Esophagus squamous epithelium (tissue), 5 donors: ENCODE data around the gene P2RX2. TPM values are rescaled to one million over a fixed set of nuclear protein-coding genes. Genes with fewer than 3 reads are reported as not detected.
A peak's percentile ranks its signal among the peaks of the same experiment; 100 is the strongest.

Experiments
- DNase-seq: peaks from one replicate; lab custom pipeline; 2025; lab: John Stamatoyannopoulos, UW
- H3K27ac ChIP-seq, 4 donors: fragments of 200-600 bp; sonication (generic); one replicate each; pipeline ENCODE4 v1.5.1; 2016 to 2019; ENCODE audit warnings: mild to moderate bottlenecking in 1 of 4
- H3K27me3 ChIP-seq, 4 donors: fragments of 200-600 bp; sonication (generic); 1 replicate in 3 of 4; 2 replicates in 1 of 4; pipeline versions ENCODE4 v1.5.1 to v1.6.0; 2017 to 2021; ENCODE audit warnings: antibody characterized with exemption in 1 of 4
- H3K36me3 ChIP-seq, 3 donors: fragments of 200-600 bp; sonication (generic); one replicate each; pipeline ENCODE4 v1.5.1; 2016 to 2019
- H3K4me1 ChIP-seq, 3 donors: fragments of 200-600 bp; sonication (generic); one replicate each; pipeline ENCODE4 v1.5.1; 2017 to 2019
- H3K4me3 ChIP-seq, 4 donors: fragments of 200-600 bp; sonication (generic); 1 replicate in 3 of 4; 2 replicates in 1 of 4; pipeline ENCODE4 v1.5.1; 2016 to 2019; ENCODE audit warnings: mild to moderate bottlenecking in 2 of 4, moderate library complexity in 1 of 4
- H3K9me3 ChIP-seq, 3 donors: fragments of 200-600 bp; sonication (generic); one replicate each; pipeline ENCODE4 v1.5.1; 2016 to 2019
- CTCF ChIP-seq, 6 experiments: fragments of 450-650 bp in 4 of 6; fragments of 200-600 bp in 2 of 6; sonication (generic) in 2 of 6; IDR thresholded peaks; one replicate each; pipeline ENCODE4 v1.5.1; 2016 to 2019; ENCODE audit warnings: antibody characterized with exemption in 6 of 6, mild to moderate bottlenecking in 4 of 6, moderate library complexity in 4 of 6
- POLR2A ChIP-seq, 4 donors: fragments of 450-650 bp; IDR thresholded peaks; one replicate each; pipeline ENCODE4 v1.6.1; 2017; ENCODE audit warnings: antibody characterized with exemption in 4 of 4, mild to moderate bottlenecking in 4 of 4, moderate library complexity in 3 of 4
- WGBS, 2 donors: methylation state at CpG; one replicate each; pipeline ENCODE4 v1.1.5; 2018; 5-methylcytosine and 5-hydroxymethylcytosine counted together
- intact Hi-C: fragments of 100-400 bp; cut with DNase I; formaldehyde crosslinking; loops from one replicate; pipeline ENCODE4 v1.15.0; 2022
- total RNA-seq, 4 donors: library from RNA; depleted of rRNA; stranded (reverse); fragments of >200 nt; gene quantifications; one replicate each; pipeline ENCODE4 v1.1.0, GENCODE V29; 2016
- donor health status: DM: yes; HTN: yes; CAD: no.

Gene P2RX2
- total RNA-seq, 4 donors from 2014 or later, result 0.35 to 8.0 TPM; not detected in 2

- Histone ChIP-seq H3K4me1 (peaks cover 4 to 11% (median 5%) of the 10 kb centered on the region in 3 donors), H3K36me3 (no peaks in the 10 kb centered on the region), H3K4me3 (no peak overlapping the region), H3K9me3 (no peaks in the 10 kb centered on the region), H3K27me3 (peaks cover 0 to 37% (median 0%) of the 10 kb centered on the region in 4 donors), H3K27ac (no peak overlapping the region)
- intact Hi-C loops, result no loop called here
- no peak for TF ChIP-seq CTCF (IDR thresholded peaks at IDR 0.05)
- TF ChIP-seq POLR2A (IDR thresholded peaks at IDR 0.05), result no peak
- 79 to 91% methylated on average over 21 to 24 of the region's 45 CpGs for WGBS, 2 donors
- DNase-seq, result no peak
Observed at GRCh38 chr12:132591107-132591935, 27.3 kb upstream of the P2RX2 start.

GRCh38 chr12:132592282-132592970 is 26.1 kb upstream of the P2RX2 start:
- Histone ChIP-seq H3K27me3 (peaks cover 0 to 38% (median 0%) of the 10 kb centered on the region in 4 donors), H3K4me3 (no peak overlapping the region), H3K27ac (no peak overlapping the region), H3K4me1 (peaks cover 4 to 13% (median 5%) of the 10 kb centered on the region in 3 donors), H3K36me3 (no peaks in the 10 kb centered on the region), H3K9me3 (no peaks in the 10 kb centered on the region)
- 84 to 85% methylated on average over 27 of the region's 38 CpGs for WGBS, 2 donors
- DNase-seq, result no peak
- TF ChIP-seq CTCF (IDR thresholded peaks at IDR 0.05), result no peak
- TF ChIP-seq POLR2A (IDR thresholded peaks at IDR 0.05), result no peak
- intact Hi-C loops, result no loop called here

- WGBS, 2 donors, result 79 to 84% methylated on average over 18 to 21 of the region's 21 CpGs
- DNase-seq, result no peak
- intact Hi-C loops, result no loop called here
- no peaks in the 10 kb centered on the region for H3K9me3 ChIP-seq
- TF ChIP-seq CTCF (IDR thresholded peaks at IDR 0.05) (no peak), POLR2A (IDR thresholded peaks at IDR 0.05) (no peak)
- H3K4me1 ChIP-seq, result peaks cover 4 to 16% (median 5%) of the 10 kb centered on the region in 3 donors
- peaks cover 0 to 38% (median 0%) of the 10 kb centered on the region in 4 donors for H3K27me3 ChIP-seq
- H3K4me3 ChIP-seq, result no peak overlapping the region
- no peaks in the 10 kb centered on the region for H3K36me3 ChIP-seq
- no peak overlapping the region for H3K27ac ChIP-seq
Observed at GRCh38 chr12:132593071-132593470, 25.5 kb upstream of the P2RX2 start.

GRCh38 chr12:132593521-132593920 is 25.1 kb upstream of the P2RX2 start:
- intact Hi-C loops, result no loop called here
- TF ChIP-seq CTCF (IDR thresholded peaks at IDR 0.05) (no peak), POLR2A (IDR thresholded peaks at IDR 0.05) (no peak)
- Histone ChIP-seq H3K4me1 (peaks cover 4 to 17% (median 5%) of the 10 kb centered on the region in 3 donors), H3K27ac (no peak overlapping the region), H3K36me3 (no peaks in the 10 kb centered on the region), H3K9me3 (no peaks in the 10 kb centered on the region), H3K27me3 (peaks cover 0 to 36% (median 0%) of the 10 kb centered on the region in 4 donors), H3K4me3 (peak overlapping the region in 2 of 4 donors; percentile 8 to 31)
- 80% methylated on average over 1 of the region's 18 CpGs; no CpG with 5 or more reads in 1 of the 2 donors for WGBS, 2 donors
- DNase-seq, result no peak

- H3K4me3 ChIP-seq, result peak overlapping the region in 1 of 4 donors; percentile 31
Observed at GRCh38 chr12:132593938-132594358, 24.6 kb upstream of the P2RX2 start.

More at GRCh38 chr12:132593938-132594358, 24.6 kb upstream of the P2RX2 start:
- DNase-seq, result no peak
- Histone ChIP-seq H3K4me1 (peaks cover 4 to 22% (median 5%) of the 10 kb centered on the region in 3 donors), H3K27me3 (peaks cover 0 to 32% (median 0%) of the 10 kb centered on the region in 4 donors), H3K27ac (no peak overlapping the region), H3K36me3 (no peaks in the 10 kb centered on the region), H3K9me3 (no peaks in the 10 kb centered on the region)
- intact Hi-C loops, result no loop called here
- TF ChIP-seq CTCF (IDR thresholded peaks at IDR 0.05) (no peak), POLR2A (IDR thresholded peaks at IDR 0.05) (no peak)
- 9 to 17% methylated on average over 11 of the region's 11 CpGs for WGBS, 2 donors
